GM23338 (cell line): ENCODE data around the gene VDR. TPM values are rescaled to one million over a fixed set of nuclear protein-coding genes. Genes with fewer than 3 reads are reported as not detected.

Experiments used
- ATAC-seq: fragments of 200-7000 bp; cut with Tn5 transposase; 3 replicates; pipeline ENCODE4 v1.9.1; 2020
- DNase-seq: peaks from one replicate; pipeline ENCODE4 v3.0.0-alpha.2; 2015; ENCODE audit warnings: low spot score
- H2AFZ ChIP-seq: fragments of 200-600 bp; sonication (generic); 2 replicates; pipeline ENCODE4 v1.8.0; 2016; ENCODE audit warnings: antibody characterized with exemption, mild to moderate bottlenecking, moderate library complexity
- H3F3A ChIP-seq: fragments of 200-600 bp; sonication (generic); replicated peaks from 2 replicates; pipeline ENCODE4 v1.8.0; 2017; ENCODE audit warnings: antibody characterized with exemption, mixed run types, low read depth
- H3K27ac ChIP-seq: fragments of 200-600 bp; sonication (generic); 2 replicates; pipeline ENCODE4 v1.6.1; 2016; ENCODE audit warnings: low read depth
- H3K27me3 ChIP-seq: fragments of 200-600 bp; sonication (generic); 2 replicates; pipeline ENCODE4 v1.8.0; 2016; ENCODE audit warnings: mild to moderate bottlenecking, mixed run types, moderate library complexity; ENCODE audit not compliant: insufficient read depth
- H3K36me3 ChIP-seq: fragments of 200-600 bp; sonication (generic); 2 replicates; pipeline ENCODE4 v1.8.0; 2016; ENCODE audit warnings: mild to moderate bottlenecking; ENCODE audit not compliant: insufficient read depth
- H3K4me1 ChIP-seq: fragments of 200-600 bp; sonication (generic); 2 replicates; pipeline ENCODE4 v1.8.0; 2016; ENCODE audit warnings: mild to moderate bottlenecking, moderate library complexity; ENCODE audit not compliant: insufficient read depth
- H3K4me2 ChIP-seq: fragments of 200-600 bp; sonication (generic); 2 replicates; pipeline ENCODE4 v1.7.1; 2017; ENCODE audit warnings: mixed run types
- H3K4me3 ChIP-seq: fragments of 200-600 bp; sonication (generic); 2 replicates; pipeline ENCODE4 v1.6.1; 2016; ENCODE audit warnings: mixed run types
- H3K79me2 ChIP-seq: fragments of 200-600 bp; sonication (generic); replicated peaks from 2 replicates; pipeline ENCODE4 v1.8.0; 2017; ENCODE audit warnings: mild to moderate bottlenecking; ENCODE audit not compliant: insufficient read depth
- H3K9me2 ChIP-seq: fragments of 200-600 bp; sonication (generic); 2 replicates; pipeline ENCODE4 v1.8.0; 2017; ENCODE audit not compliant: insufficient read depth
- H4K20me1 ChIP-seq: fragments of 200-600 bp; sonication (generic); replicated peaks from 2 replicates; pipeline ENCODE4 v1.8.0; 2017; ENCODE audit warnings: mild to moderate bottlenecking; ENCODE audit not compliant: insufficient read depth
- H3K27ac Mint-ChIP-seq: 2 replicates; pipeline ENCODE4 v1.8.0; 2020; ENCODE audit warnings: inconsistent platforms, mild to moderate bottlenecking, moderate library complexity, mixed read lengths
- H3K27me3 Mint-ChIP-seq: 3 replicates; pipeline ENCODE4 v1.8.0; 2022; ENCODE audit warnings: low read depth, mild to moderate bottlenecking, moderate library complexity, mixed read lengths, inconsistent platforms; ENCODE audit not compliant: insufficient read depth, poor library complexity
- H3K36me3 Mint-ChIP-seq: 3 replicates; pipeline ENCODE4 v1.8.0; 2021; ENCODE audit warnings: low read depth, mild to moderate bottlenecking, inconsistent platforms, moderate library complexity, mixed read lengths
- H3K4me1 Mint-ChIP-seq: 3 replicates; pipeline ENCODE4 v1.8.0; 2020; ENCODE audit warnings: mild to moderate bottlenecking, inconsistent platforms, mixed read lengths
- H3K4me3 Mint-ChIP-seq: 3 replicates; pipeline ENCODE4 v1.8.0; 2021; ENCODE audit warnings: moderate library complexity, mild to moderate bottlenecking, inconsistent platforms, mixed read lengths
- H3K9me3 Mint-ChIP-seq: 3 replicates; pipeline ENCODE4 v1.8.0; 2020; ENCODE audit warnings: moderate library complexity, mild to moderate bottlenecking, inconsistent platforms, mixed read lengths
- EZH2 ChIP-seq: fragments of 200-600 bp; sonication (generic); IDR thresholded peaks from one replicate; pipeline ENCODE4 v1.8.0; 2017; ENCODE audit warnings: antibody characterized with exemption, mild to moderate bottlenecking, low read depth; ENCODE audit not compliant: unreplicated experiment
- EZH2phosphoT487 ChIP-seq: fragments of 200-600 bp; sonication (generic); IDR thresholded peaks from one replicate; pipeline ENCODE4 v1.8.1; 2018; ENCODE audit warnings: antibody characterized with exemption; ENCODE audit not compliant: unreplicated experiment
- JUNB ChIP-seq: IDR thresholded peaks from one replicate; pipeline ENCODE4 v1.6.1; 2016; ENCODE audit warnings: antibody characterized with exemption; ENCODE audit not compliant: unreplicated experiment
- NANOG ChIP-seq: IDR thresholded peaks from 2 replicates; pipeline ENCODE4 v1.6.1; 2016; ENCODE audit warnings: antibody characterized with exemption, borderline replicate concordance
- STAT1 ChIP-seq: IDR thresholded peaks from one replicate; pipeline ENCODE4 v1.6.1; 2016; ENCODE audit warnings: antibody characterized with exemption; ENCODE audit not compliant: unreplicated experiment
- ZNF114 ChIP-seq: fragments of 250-450 bp; sonication (Bioruptor Pico); IDR thresholded peaks from 2 replicates; pipeline ENCODE4 v1.5.0; 2020; ENCODE audit warnings: mild to moderate bottlenecking, moderate library complexity
- ZNF331 ChIP-seq: fragments of 250-450 bp; sonication (Bioruptor Pico); IDR thresholded peaks from 2 replicates; pipeline ENCODE4 v1.5.0; 2020; ENCODE audit warnings: low read depth, mild to moderate bottlenecking, moderate library complexity
- polyA plus RNA-seq: library from polyadenylated mRNA; unstranded; fragments of >200 nt; fragmentation: Nextera tagmentation; extraction: Ambion mirVana; gene quantifications from 2 replicates; pipeline ENCODE4 v1.2.1, GENCODE V29; 2016
- total RNA-seq: library from RNA; depleted of rRNA; stranded (reverse); fragments of >200 nt; shearing (Covaris generic); gene quantifications from 2 replicates; pipeline ENCODE4 v1.2.3, GENCODE V29; 2014
- TF ChIP-seq, protein P1 (sequence below): IDR thresholded peaks from one replicate; pipeline ENCODE4 v1.6.1; 2018; ENCODE audit warnings: antibody characterized with exemption; ENCODE audit not compliant: unreplicated experiment
- TF ChIP-seq, protein P2 (sequence below): fragments of 250-450 bp; sonication (Bioruptor Pico); IDR thresholded peaks from 2 replicates; pipeline ENCODE4 v1.5.0; 2020; ENCODE audit warnings: mild to moderate bottlenecking, moderate library complexity
- TF ChIP-seq, protein P3 (sequence below), 2 experiments: fragments of 200-600 bp in 1 of 2; sonication (generic) in 1 of 2; conservative IDR thresholded peaks; 2 replicates each; pipeline versions ENCODE4 v1.5.1 to v1.6.1; 2016 to 2017; ENCODE audit warnings: antibody characterized with exemption in 2 of 2, low read depth in 2 of 2, mild to moderate bottlenecking in 2 of 2, moderate library complexity in 1 of 2
- TF ChIP-seq, protein P4 (sequence below): IDR thresholded peaks from 2 replicates; pipeline ENCODE4 v1.6.1; 2016; ENCODE audit warnings: antibody characterized with exemption

Gene VDR
- total and polyA plus RNA-seq, 2 experiments from 2014 or later, result 0.37 to 1.4 TPM

DNA sequence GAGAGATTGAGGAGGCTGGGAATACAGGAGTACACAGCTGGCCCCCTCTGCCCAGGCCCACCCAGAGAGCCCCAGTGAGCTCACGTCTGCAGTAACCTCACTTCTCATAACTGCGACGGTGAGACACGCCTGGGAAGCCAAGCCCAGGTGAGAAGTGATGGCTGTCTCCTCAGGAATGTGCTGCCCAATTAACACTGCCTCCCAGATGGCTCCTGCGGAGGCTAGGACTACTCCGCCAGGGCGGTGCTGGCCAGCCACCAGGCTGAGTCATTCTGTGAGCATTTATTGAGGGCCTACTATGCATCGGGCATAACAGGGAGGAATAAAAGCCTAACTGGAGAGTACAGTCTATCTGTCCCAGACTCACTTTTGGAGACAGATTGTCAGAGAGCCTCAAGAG, 49.3 kb upstream of the VDR start:
- Mint-ChIP-seq H3K4me3 (no peak overlapping the region), H3K27ac (no peak overlapping the region), H3K9me3 (peaks cover 32% of the 10 kb centered on the region), H3K4me1 (peaks cover 3% of the 10 kb centered on the region; the same call in 2 of the 3 replicates), H3K27me3 (peaks cover 5% of the 10 kb centered on the region), H3K36me3 (peaks cover 26% of the 10 kb centered on the region)
- Histone ChIP-seq H3K36me3 (peaks cover 13% of the 10 kb centered on the region), H3K27me3 (0 out of 2 replicates have a peak, but pooled peaks cover 3% of the 10 kb centered on the region), H4K20me1 (no peaks in the 10 kb centered on the region), H3K27ac (no peak overlapping the region), H3F3A (no peaks in the 10 kb centered on the region), H3K79me2 (no peaks in the 10 kb centered on the region), H3K4me3 (no peak overlapping the region), H3K4me2 (no peak overlapping the region), H3K9me2 (peaks cover 11% of the 10 kb centered on the region; the same call in 1 of the 2 replicates), H3K4me1 (peaks cover 6% of the 10 kb centered on the region), H2AFZ (no peak overlapping the region)
- no peak for DNase-seq
- ATAC-seq, result no peak
- no peak for TF ChIP-seq NANOG
- TF ChIP-seq, protein P1, sequence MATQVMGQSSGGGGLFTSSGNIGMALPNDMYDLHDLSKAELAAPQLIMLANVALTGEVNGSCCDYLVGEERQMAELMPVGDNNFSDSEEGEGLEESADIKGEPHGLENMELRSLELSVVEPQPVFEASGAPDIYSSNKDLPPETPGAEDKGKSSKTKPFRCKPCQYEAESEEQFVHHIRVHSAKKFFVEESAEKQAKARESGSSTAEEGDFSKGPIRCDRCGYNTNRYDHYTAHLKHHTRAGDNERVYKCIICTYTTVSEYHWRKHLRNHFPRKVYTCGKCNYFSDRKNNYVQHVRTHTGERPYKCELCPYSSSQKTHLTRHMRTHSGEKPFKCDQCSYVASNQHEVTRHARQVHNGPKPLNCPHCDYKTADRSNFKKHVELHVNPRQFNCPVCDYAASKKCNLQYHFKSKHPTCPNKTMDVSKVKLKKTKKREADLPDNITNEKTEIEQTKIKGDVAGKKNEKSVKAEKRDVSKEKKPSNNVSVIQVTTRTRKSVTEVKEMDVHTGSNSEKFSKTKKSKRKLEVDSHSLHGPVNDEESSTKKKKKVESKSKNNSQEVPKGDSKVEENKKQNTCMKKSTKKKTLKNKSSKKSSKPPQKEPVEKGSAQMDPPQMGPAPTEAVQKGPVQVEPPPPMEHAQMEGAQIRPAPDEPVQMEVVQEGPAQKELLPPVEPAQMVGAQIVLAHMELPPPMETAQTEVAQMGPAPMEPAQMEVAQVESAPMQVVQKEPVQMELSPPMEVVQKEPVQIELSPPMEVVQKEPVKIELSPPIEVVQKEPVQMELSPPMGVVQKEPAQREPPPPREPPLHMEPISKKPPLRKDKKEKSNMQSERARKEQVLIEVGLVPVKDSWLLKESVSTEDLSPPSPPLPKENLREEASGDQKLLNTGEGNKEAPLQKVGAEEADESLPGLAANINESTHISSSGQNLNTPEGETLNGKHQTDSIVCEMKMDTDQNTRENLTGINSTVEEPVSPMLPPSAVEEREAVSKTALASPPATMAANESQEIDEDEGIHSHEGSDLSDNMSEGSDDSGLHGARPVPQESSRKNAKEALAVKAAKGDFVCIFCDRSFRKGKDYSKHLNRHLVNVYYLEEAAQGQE, result no peak
- TF ChIP-seq EZH2, result no peak
- TF ChIP-seq STAT1, result no peak
- TF ChIP-seq, protein P2, sequence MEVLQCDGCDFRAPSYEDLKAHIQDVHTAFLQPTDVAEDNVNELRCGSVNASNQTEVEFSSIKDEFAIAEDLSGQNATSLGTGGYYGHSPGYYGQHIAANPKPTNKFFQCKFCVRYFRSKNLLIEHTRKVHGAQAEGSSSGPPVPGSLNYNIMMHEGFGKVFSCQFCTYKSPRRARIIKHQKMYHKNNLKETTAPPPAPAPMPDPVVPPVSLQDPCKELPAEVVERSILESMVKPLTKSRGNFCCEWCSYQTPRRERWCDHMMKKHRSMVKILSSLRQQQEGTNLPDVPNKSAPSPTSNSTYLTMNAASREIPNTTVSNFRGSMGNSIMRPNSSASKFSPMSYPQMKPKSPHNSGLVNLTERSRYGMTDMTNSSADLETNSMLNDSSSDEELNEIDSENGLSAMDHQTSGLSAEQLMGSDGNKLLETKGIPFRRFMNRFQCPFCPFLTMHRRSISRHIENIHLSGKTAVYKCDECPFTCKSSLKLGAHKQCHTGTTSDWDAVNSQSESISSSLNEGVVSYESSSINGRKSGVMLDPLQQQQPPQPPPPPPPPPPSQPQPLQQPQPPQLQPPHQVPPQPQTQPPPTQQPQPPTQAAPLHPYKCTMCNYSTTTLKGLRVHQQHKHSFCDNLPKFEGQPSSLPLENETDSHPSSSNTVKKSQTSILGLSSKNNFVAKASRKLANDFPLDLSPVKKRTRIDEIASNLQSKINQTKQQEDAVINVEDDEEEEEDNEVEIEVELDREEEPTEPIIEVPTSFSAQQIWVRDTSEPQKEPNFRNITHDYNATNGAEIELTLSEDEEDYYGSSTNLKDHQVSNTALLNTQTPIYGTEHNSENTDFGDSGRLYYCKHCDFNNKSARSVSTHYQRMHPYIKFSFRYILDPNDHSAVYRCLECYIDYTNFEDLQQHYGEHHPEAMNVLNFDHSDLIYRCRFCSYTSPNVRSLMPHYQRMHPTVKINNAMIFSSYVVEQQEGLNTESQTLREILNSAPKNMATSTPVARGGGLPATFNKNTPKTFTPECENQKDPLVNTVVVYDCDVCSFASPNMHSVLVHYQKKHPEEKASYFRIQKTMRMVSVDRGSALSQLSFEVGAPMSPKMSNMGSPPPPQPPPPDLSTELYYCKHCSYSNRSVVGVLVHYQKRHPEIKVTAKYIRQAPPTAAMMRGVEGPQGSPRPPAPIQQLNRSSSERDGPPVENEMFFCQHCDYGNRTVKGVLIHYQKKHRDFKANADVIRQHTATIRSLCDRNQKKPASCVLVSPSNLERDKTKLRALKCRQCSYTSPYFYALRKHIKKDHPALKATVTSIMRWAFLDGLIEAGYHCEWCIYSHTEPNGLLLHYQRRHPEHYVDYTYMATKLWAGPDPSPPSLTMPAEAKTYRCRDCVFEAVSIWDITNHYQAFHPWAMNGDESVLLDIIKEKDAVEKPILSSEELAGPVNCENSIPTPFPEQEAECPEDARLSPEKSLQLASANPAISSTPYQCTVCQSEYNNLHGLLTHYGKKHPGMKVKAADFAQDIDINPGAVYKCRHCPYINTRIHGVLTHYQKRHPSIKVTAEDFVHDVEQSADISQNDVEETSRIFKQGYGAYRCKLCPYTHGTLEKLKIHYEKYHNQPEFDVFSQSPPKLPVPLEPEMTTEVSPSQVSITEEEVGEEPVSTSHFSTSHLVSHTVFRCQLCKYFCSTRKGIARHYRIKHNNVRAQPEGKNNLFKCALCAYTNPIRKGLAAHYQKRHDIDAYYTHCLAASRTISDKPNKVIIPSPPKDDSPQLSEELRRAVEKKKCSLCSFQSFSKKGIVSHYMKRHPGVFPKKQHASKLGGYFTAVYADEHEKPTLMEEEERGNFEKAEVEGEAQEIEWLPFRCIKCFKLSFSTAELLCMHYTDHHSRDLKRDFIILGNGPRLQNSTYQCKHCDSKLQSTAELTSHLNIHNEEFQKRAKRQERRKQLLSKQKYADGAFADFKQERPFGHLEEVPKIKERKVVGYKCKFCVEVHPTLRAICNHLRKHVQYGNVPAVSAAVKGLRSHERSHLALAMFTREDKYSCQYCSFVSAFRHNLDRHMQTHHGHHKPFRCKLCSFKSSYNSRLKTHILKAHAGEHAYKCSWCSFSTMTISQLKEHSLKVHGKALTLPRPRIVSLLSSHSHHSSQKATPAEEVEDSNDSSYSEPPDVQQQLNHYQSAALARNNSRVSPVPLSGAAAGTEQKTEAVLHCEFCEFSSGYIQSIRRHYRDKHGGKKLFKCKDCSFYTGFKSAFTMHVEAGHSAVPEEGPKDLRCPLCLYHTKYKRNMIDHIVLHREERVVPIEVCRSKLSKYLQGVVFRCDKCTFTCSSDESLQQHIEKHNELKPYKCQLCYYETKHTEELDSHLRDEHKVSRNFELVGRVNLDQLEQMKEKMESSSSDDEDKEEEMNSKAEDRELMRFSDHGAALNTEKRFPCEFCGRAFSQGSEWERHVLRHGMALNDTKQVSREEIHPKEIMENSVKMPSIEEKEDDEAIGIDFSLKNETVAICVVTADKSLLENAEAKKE, result no peak
- no peak for TF ChIP-seq ZNF114 (CRISPR knock-in tag)
- TF ChIP-seq, protein P3, sequence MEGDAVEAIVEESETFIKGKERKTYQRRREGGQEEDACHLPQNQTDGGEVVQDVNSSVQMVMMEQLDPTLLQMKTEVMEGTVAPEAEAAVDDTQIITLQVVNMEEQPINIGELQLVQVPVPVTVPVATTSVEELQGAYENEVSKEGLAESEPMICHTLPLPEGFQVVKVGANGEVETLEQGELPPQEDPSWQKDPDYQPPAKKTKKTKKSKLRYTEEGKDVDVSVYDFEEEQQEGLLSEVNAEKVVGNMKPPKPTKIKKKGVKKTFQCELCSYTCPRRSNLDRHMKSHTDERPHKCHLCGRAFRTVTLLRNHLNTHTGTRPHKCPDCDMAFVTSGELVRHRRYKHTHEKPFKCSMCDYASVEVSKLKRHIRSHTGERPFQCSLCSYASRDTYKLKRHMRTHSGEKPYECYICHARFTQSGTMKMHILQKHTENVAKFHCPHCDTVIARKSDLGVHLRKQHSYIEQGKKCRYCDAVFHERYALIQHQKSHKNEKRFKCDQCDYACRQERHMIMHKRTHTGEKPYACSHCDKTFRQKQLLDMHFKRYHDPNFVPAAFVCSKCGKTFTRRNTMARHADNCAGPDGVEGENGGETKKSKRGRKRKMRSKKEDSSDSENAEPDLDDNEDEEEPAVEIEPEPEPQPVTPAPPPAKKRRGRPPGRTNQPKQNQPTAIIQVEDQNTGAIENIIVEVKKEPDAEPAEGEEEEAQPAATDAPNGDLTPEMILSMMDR (conservative IDR thresholded peaks at IDR 0.05; ENCODE audit: low read depth in 2 of 2), result no peak
- no peak for TF ChIP-seq EZH2phosphoT487
- TF ChIP-seq, protein P4, sequence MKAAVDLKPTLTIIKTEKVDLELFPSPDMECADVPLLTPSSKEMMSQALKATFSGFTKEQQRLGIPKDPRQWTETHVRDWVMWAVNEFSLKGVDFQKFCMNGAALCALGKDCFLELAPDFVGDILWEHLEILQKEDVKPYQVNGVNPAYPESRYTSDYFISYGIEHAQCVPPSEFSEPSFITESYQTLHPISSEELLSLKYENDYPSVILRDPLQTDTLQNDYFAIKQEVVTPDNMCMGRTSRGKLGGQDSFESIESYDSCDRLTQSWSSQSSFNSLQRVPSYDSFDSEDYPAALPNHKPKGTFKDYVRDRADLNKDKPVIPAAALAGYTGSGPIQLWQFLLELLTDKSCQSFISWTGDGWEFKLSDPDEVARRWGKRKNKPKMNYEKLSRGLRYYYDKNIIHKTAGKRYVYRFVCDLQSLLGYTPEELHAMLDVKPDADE, result no peak
- no peak for TF ChIP-seq ZNF331 (CRISPR knock-in tag)
- no peak for TF ChIP-seq JUNB
